HPDE6-E6E7 (cell line): ENCODE results near the gene IL6ST.

Experiments
- DNase-seq: peaks from one replicate; pipeline ENCODE4 v3.0.0; 2011; ENCODE audit warnings: missing footprints; ENCODE audit errors: extremely low spot score

IL6ST gene

GRCh38 chr5:55896663-55897062, 98.1 kb downstream of the IL6ST start:
- no peak for DNase-seq

GRCh38 chr5:55896238-55896637, 98.5 kb downstream of the IL6ST start:
- no peak for DNase-seq

GRCh38 chr5:55895346-55895745, 99.4 kb downstream of the IL6ST start:
- DNase-seq: no peak

- no peak for DNase-seq
Observed at GRCh38 chr5:55894135-55894534, 100.6 kb downstream of the IL6ST start.

GRCh38 chr5:55892479-55892878, 102.3 kb downstream of the IL6ST start:
- no peak for DNase-seq

GRCh38 chr5:55888205-55888604, 106.6 kb downstream of the IL6ST start:
- DNase-seq: no peak

GRCh38 chr5:55885359-55885758, 109.4 kb downstream of the IL6ST start:
- DNase-seq: no peak
